Activated gamma-delta T cell (primary cell): ENCODE results near the gene RAB34.
A peak's percentile ranks its signal among the peaks of the same experiment; 100 is the strongest.

Experiments used
- DNase-seq: peaks from one replicate; lab custom pipeline; 2025; lab: John Stamatoyannopoulos, UW
- total RNA-seq, 2 donors: gene quantifications; one replicate each; lab custom pipeline; 2026; lab: John Stamatoyannopoulos, UW

The RAB34 gene
- total RNA-seq, result 10.4 to 15.8 reads per million in 2 donors

GRCh38 chr17:28717578-28718332, at the start of gene RAB34:
Gene RAB34, minus strand, starts transcription at chr17:28717868. Its CDS starts 602 bp downstream, at chr17:28717266.
- no peak for DNase-seq

GRCh38 chr17:28765038-28765437, 47.4 kb upstream of the RAB34 start:
- no peak for DNase-seq

GRCh38 chr17:28763804-28764266, 46.2 kb upstream of the RAB34 start:
- DNase-seq, result no peak

GRCh38 chr17:28763137-28763799, 45.6 kb upstream of the RAB34 start:
- DNase-seq, result no peak

- DNase-seq, result no peak
Observed at GRCh38 chr17:28760601-28761562, 43.2 kb upstream of the RAB34 start.

GRCh38 chr17:28759256-28759865, 41.7 kb upstream of the RAB34 start:
- no peak for DNase-seq

- DNase-seq, result no peak
Observed at GRCh38 chr17:28758411-28759121, 40.9 kb upstream of the RAB34 start.

GRCh38 chr17:28756049-28756804, 38.6 kb upstream of the RAB34 start:
- no peak for DNase-seq

GRCh38 chr17:28755486-28755885, 37.8 kb upstream of the RAB34 start:
- no peak for DNase-seq

- DNase-seq, result no peak
Observed at GRCh38 chr17:28751600-28752366, 34.1 kb upstream of the RAB34 start.

- DNase-seq, result peak; percentile 35
Observed at GRCh38 chr17:28750178-28751047, 32.7 kb upstream of the RAB34 start.

- no peak for DNase-seq
Observed at GRCh38 chr17:28749516-28750177, 32.0 kb upstream of the RAB34 start.

GRCh38 chr17:28748852-28749515, 31.3 kb upstream of the RAB34 start:
- DNase-seq, result no peak

- no peak for DNase-seq
Observed at GRCh38 chr17:28747801-28748750, 30.4 kb upstream of the RAB34 start.

- DNase-seq, result no peak
Observed at GRCh38 chr17:28747051-28747691, 29.5 kb upstream of the RAB34 start.

GRCh38 chr17:28746611-28747050, 29.0 kb upstream of the RAB34 start:
- no peak for DNase-seq
